Bronchus fibroblast of lung (primary cell): Measurements from ENCODE around the gene CAMK1D. TPM values are rescaled to one million over a fixed set of nuclear protein-coding genes. Genes with fewer than 3 reads are reported as not detected.

Experiments used
- total RNA-seq: library from RNA; depleted of rRNA; stranded (reverse); fragments of >200 nt; gene quantifications from 2 replicates; pipeline ENCODE4 v1.2.3, GENCODE V29; 2015

Gene CAMK1D
- 0.15 and 0.67 TPM in 2 replicates for total RNA-seq

DNA sequence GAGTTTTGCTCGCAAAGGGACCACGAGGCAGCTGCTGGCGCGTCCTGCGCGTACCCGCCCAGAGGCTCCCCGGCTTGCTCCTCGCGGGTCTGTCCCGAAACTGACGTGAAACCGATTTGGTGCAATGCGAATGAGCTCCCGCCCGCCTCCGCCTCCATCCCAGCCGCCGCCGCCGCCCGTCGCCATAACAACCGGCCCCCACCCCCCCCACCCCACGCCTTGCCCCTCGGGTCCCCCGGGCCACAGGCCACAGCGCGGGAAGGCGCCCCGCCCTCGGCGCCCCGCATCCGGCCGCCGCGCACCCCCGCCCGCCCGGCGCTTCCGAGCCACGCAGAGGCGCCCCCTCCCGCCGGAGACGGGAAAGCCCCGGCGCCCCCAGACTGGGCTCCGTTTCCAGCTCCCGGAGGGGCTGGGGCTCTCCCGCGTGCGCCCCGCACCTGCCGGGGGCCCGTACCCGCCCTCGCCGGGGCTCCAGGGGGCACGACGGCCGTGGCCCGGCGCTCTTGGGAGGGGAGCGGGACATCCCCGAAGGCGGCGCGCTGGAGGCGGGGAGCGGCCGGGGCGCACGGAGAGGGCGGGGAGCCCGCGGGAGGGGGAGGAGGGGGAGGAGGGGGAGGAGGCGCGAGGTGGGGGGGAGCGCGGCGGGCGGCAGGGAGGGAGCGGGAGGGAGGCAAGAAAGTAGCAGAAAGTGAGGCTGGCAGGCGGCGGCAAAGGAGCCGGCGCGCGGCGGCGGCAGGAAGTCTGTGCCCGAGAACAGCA lies at the start of gene CAMK1D:
Gene CAMK1D, plus strand, starts transcription at position 678 of the 759 bp plus-strand sequence.

Other genes with a start within 250 kb of the CAMK1D start
- gene SEC61A2, start 219.9 kb upstream of the CAMK1D start, total RNA-seq, result 3.0 and 4.2 TPM in 2 replicates
- 79.7 and 81.4 TPM in 2 replicates for gene NUDT5, start 153.7 kb upstream of the CAMK1D start, total RNA-seq
- 101 and 108 TPM in 2 replicates for gene CDC123, start 153.4 kb upstream of the CAMK1D start, total RNA-seq